Esophagus muscularis mucosa (tissue), 4 donors: ENCODE data around the gene CFAP70. TPM values are rescaled to one million over a fixed set of nuclear protein-coding genes. Genes with fewer than 3 reads are reported as not detected.
A peak's percentile ranks its signal among the peaks of the same experiment; 100 is the strongest.
"Not testable (repeated sequence)": the region's sequence is repeated elsewhere in the genome, so short reads cannot be mapped to it uniquely, and the experiment has no call there.

Experiments used
- DNase-seq: peaks from one replicate; pipeline ENCODE4 v3.0.0-alpha.2; 2017; ENCODE audit errors: extremely low spot score
- H3K27ac ChIP-seq, 4 donors: fragments of 200-600 bp; sonication (generic); replicated peaks in 1 of 4; 1 replicate in 3 of 4; 2 replicates in 1 of 4; pipeline ENCODE4 v1.5.1; 2016 to 2019; ENCODE audit warnings: mild to moderate bottlenecking in 1 of 4
- H3K27me3 ChIP-seq, 4 donors: fragments of 200-600 bp; sonication (generic); one replicate each; pipeline versions ENCODE4 v1.5.1 to v1.6.0; 2016 to 2019
- H3K36me3 ChIP-seq, 4 donors: fragments of 200-600 bp; sonication (generic); one replicate each; pipeline ENCODE4 v1.5.1; 2016 to 2019
- H3K4me1 ChIP-seq, 4 donors: fragments of 200-600 bp; sonication (generic); one replicate each; pipeline ENCODE4 v1.5.1; 2016 to 2019
- H3K4me3 ChIP-seq, 4 donors: fragments of 200-600 bp; sonication (generic); 1 replicate in 2 of 4; 2 replicates in 2 of 4; pipeline ENCODE4 v1.5.1; 2016 to 2019; ENCODE audit warnings: mild to moderate bottlenecking in 4 of 4, moderate library complexity in 1 of 4
- H3K9me3 ChIP-seq, 4 donors: fragments of 200-600 bp; sonication (generic); 1 replicate in 3 of 4; 2 replicates in 1 of 4; pipeline ENCODE4 v1.5.1; 2016 to 2019
- EP300 ChIP-seq: sonication (generic); formaldehyde crosslinking; IDR thresholded peaks from one replicate; pipeline ENCODE4 v1.6.1; 2017; ENCODE audit warnings: antibody characterized with exemption
- POLR2A ChIP-seq: fragments of 450-650 bp; IDR thresholded peaks from one replicate; pipeline ENCODE4 v1.6.1; 2017; ENCODE audit warnings: antibody characterized with exemption, moderate library complexity, mild to moderate bottlenecking, low read depth
- POLR2AphosphoS5 ChIP-seq, 2 donors: sonication (generic); formaldehyde crosslinking; IDR thresholded peaks; one replicate each; pipeline ENCODE4 v1.6.1; 2017; ENCODE audit warnings: antibody characterized with exemption in 2 of 2
- WGBS: methylation state at CpG from one replicate; pipeline ENCODE4 v1.1.5; 2018; 5-methylcytosine and 5-hydroxymethylcytosine counted together
- intact Hi-C: fragments of 100-400 bp; cut with DNase I; formaldehyde crosslinking; loops from one replicate; pipeline ENCODE4 v1.15.1; 2023
- total RNA-seq, 4 donors: library from RNA; depleted of rRNA; stranded (reverse); fragments of >200 nt; gene quantifications; one replicate each; pipeline versions ENCODE4 v1.1.0 to v1.2.1, GENCODE V29; 2016
- TF ChIP-seq, protein P1 (sequence below), 3 experiments: fragments of 200-600 bp in 2 of 3; fragments of 450-650 bp in 1 of 3; sonication (generic) in 2 of 3; IDR thresholded peaks; one replicate each; pipeline ENCODE4 v1.5.1; 2017 to 2019; ENCODE audit warnings: antibody characterized with exemption in 3 of 3, mild to moderate bottlenecking in 2 of 3, moderate library complexity in 1 of 3

CFAP70 gene
- total RNA-seq, 4 donors from 2014 or later = 0.99 to 3.3 (median 1.1) TPM

DNA sequence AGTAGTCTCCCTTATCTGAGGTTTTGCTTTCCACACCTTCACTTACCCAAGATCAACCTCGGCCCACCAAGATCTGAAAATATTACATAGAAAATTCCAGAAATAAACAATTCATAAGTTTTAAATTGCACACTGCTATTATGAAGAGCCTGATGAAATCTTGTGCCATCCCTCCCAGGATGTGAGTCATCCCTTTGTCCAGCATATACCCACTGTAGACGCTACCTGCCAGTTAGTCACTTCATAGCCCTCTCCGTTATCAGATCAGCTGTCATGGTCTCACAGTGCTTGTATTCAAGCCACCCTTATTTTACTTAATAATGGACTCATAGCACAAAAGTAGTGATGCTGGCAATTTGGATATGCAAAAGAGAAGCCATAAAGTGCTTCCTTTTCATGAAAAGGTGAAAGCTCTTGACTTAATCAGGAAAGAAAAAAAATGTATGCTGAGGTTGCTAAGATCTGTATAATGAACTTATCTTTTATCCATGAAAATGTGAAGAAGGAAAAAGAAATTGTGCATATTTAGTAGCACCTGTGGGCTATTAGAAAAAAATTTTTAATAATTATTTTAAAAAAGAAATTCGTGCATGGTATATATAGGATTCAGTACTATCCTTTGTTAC is 96.4 kb downstream of the CFAP70 start:
- WGBS = 65% methylated on average over 4 of the region's 4 CpGs
- Histone ChIP-seq H3K27ac (no peak overlapping the region), H3K4me1 (no peaks in the 10 kb centered on the region), H3K4me3 (no peak overlapping the region), H3K9me3 (no peaks in the 10 kb centered on the region), H3K36me3 (no peaks in the 10 kb centered on the region), H3K27me3 (no peaks in the 10 kb centered on the region)
- TF ChIP-seq POLR2AphosphoS5 (IDR thresholded peaks at IDR 0.05) = no peak
- TF ChIP-seq EP300 = no peak
- TF ChIP-seq, protein P1, sequence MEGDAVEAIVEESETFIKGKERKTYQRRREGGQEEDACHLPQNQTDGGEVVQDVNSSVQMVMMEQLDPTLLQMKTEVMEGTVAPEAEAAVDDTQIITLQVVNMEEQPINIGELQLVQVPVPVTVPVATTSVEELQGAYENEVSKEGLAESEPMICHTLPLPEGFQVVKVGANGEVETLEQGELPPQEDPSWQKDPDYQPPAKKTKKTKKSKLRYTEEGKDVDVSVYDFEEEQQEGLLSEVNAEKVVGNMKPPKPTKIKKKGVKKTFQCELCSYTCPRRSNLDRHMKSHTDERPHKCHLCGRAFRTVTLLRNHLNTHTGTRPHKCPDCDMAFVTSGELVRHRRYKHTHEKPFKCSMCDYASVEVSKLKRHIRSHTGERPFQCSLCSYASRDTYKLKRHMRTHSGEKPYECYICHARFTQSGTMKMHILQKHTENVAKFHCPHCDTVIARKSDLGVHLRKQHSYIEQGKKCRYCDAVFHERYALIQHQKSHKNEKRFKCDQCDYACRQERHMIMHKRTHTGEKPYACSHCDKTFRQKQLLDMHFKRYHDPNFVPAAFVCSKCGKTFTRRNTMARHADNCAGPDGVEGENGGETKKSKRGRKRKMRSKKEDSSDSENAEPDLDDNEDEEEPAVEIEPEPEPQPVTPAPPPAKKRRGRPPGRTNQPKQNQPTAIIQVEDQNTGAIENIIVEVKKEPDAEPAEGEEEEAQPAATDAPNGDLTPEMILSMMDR (IDR thresholded peaks at IDR 0.05) = no peak
- TF ChIP-seq POLR2A = no peak
- intact Hi-C loops = loop anchor here (5.0 kb wide), 1 partner anchor 95 kb away; the partner anchor contains the start of gene CFAP70
- no peak for DNase-seq

DNA sequence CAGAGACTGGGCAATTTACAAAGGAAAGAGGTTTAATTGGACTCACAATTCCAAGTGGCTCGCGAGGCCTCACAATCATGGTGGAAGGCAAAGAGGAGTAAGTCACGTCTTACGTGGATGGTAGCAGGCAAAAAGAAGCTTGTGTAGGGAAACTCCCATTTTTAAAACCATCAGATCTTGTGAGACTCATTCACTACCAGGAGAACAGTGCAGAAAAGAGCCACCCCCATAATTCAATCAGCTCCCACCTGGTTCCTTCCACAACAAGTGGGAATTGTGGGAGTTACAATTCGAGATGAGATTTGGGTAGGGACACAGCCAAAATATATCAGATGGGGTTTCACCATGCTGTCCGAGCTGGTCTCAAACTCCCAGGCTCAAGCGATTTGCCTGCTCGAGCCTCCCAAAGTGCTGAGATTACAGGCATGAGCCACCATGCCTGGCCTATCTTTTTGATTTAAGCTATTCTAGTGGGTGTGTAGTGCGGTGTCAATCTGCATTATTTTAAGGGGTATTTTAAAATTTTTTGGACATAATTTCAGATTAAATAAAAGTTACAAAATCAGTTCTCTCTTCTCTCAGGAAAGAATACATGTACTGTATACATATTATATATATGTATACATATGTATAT is 97.2 kb downstream of the CFAP70 start:
- Histone ChIP-seq H3K4me3 (no peak overlapping the region), H3K9me3 (no peaks in the 10 kb centered on the region), H3K36me3 (no peaks in the 10 kb centered on the region), H3K27ac (no peak overlapping the region), H3K4me1 (no peaks in the 10 kb centered on the region), H3K27me3 (no peaks in the 10 kb centered on the region)
- no peak for TF ChIP-seq EP300
- no peak for TF ChIP-seq POLR2AphosphoS5 (IDR thresholded peaks at IDR 0.05)
- TF ChIP-seq, protein P1 (IDR thresholded peaks at IDR 0.05) = no peak
- no peak for TF ChIP-seq POLR2A
- intact Hi-C loops = loop anchor here (5.0 kb wide), 1 partner anchor 96 kb away; the partner anchor contains the start of gene CFAP70
- no peak for DNase-seq
- WGBS = 92% methylated on average over 9 of the region's 9 CpGs

DNA sequence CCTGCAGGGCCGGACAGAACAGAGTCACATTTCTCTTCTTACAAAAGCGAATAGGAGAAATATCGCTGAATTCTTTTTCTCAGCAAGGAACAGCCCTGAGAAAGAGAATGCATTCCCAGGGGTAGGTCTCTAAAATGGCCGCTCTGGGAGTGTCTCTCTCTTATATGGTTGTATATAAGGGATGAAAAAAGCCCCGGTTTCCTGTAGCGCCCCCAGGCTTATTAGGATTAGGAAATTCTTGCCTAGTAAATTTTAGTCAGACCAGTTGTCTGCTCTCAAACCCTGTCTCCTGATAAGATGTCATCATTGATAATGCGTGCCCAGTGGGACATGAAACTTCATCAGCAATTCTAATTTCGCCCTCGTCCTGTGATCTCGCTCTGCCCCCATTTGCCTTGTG is 100.1 kb downstream of the CFAP70 start:
- H3K9me3 ChIP-seq, H3K27ac ChIP-seq, H3K36me3 ChIP-seq, H3K27me3 ChIP-seq, H3K4me3 ChIP-seq, DNase-seq, intact Hi-C loops: not testable (repeated sequence)
- WGBS = 94% methylated on average over 10 of the region's 10 CpGs
- peaks cover 3 to 16% (median 9%) of the 10 kb centered on the region in 4 donors for H3K4me1 ChIP-seq

DNA sequence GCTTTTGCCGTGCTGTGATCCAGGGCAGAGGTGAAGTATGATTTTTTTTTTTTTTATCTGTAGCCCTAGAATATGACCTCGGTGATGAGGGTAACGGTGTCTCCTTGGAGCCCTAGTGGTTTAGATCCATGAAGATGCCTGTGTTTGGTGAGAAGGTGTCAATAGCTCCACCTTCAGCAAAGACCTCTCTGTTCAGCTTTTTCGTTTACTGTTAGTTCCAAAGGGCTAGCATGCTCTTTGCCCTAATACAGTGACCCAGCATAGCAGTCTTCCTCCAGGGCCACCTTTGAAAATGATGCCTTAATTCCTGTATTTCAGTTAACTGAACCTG is 105.5 kb downstream of the CFAP70 start:
- Histone ChIP-seq H3K27me3 (no peaks in the 10 kb centered on the region), H3K36me3 (peaks cover 4 to 23% (median 20%) of the 10 kb centered on the region in 4 donors), H3K9me3 (no peaks in the 10 kb centered on the region), H3K4me3 (peak overlapping the region; percentile 67 to 94 (median 82)), H3K27ac (peak overlapping the region; percentile 85 to 94 (median 90)), H3K4me1 (peaks cover 21 to 40% (median 33%) of the 10 kb centered on the region in 4 donors)
- TF ChIP-seq POLR2AphosphoS5 (IDR thresholded peaks at IDR 0.05) = no peak
- no peak for TF ChIP-seq EP300
- TF ChIP-seq, protein P1 (IDR thresholded peaks at IDR 0.05) = no peak
- no peak for TF ChIP-seq POLR2A
- 0% methylated on average over 4 of the region's 4 CpGs for WGBS
- intact Hi-C loops = loop anchor here (5.0 kb wide), 1 partner anchor 159 kb away; the partner anchor contains the start of gene ANXA7
- no peak for DNase-seq

DNA sequence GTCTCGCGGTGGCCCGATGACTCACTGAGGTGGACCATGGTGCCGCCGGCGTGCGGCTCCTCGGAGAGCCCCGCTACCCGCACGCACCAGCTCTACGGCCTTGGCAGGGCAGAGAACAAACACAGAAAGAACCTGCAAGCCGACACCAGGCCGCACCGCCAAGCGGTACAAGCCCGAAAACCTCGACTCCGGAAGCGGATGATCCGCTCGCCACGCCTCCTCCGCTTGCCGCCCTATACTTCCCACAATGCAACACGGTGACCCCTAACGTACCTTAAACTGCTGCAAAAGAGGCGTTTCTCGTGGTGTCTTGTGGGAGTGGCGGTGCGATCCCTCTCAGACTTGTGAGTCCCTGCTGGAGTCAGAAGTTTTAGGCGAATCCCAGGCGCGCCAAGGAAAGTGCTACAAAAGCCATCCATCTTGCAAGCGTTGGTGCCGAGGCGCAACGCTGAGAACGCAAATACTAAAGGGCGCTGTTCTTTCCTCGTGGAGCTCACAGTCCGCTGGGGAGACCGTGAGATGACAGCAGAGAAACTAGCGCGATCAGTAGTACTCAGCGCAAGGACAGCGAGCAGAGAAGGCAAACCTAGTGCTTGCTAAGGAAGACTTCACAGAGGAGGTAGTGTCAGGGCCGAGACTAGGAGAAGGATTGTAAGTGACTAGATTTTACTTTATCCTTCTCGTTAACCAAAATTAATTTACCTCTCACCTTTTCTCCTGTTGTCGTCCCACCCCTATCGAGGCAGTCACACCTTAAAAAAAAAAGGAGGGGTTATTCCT is 106.0 kb downstream of the CFAP70 start, which contains the start of gene MRPS16:
TSS of gene MRPS16 (minus strand) at position 200 of the 780 bp plus-strand sequence. CDS start at position 38, 162 bp downstream.
- Histone ChIP-seq H3K36me3 (peaks cover 4 to 23% (median 20%) of the 10 kb centered on the region in 4 donors), H3K27me3 (no peaks in the 10 kb centered on the region), H3K27ac (peak within 1 kb of the TSS; percentile 85 to 94 (median 90)), H3K4me1 (peaks cover 24 to 45% (median 37%) of the 10 kb centered on the region in 4 donors), H3K9me3 (no peaks in the 10 kb centered on the region), H3K4me3 (peak within 1 kb of the TSS; percentile 67 to 94 (median 82))
- peak; percentile 97 for DNase-seq
- WGBS = under 1% methylated on average over 30 of the region's 51 CpGs
- intact Hi-C loops = loop anchor here (5.0 kb wide), 1 partner anchor 160 kb away; the partner anchor contains the start of gene ANXA7
- TF ChIP-seq POLR2A = peak; percentile 26
- peak; percentile 94 to 100 for TF ChIP-seq POLR2AphosphoS5 (IDR thresholded peaks at IDR 0.05)
- TF ChIP-seq EP300 = no peak
- TF ChIP-seq, protein P1 (IDR thresholded peaks at IDR 0.05) = peak in 1 of 3 experiments; percentile 25
